HG02970 (cell line): ENCODE results near the gene ALPL.

Source experiments
- ATAC-seq: cut with Tn5 transposase; IDR thresholded peaks from one replicate; pipeline ENCODE4 v1.9.1; 2021; ENCODE audit warnings: mild to moderate bottlenecking, moderate library complexity, moderate number of reproducible peaks; ENCODE audit not compliant: unreplicated experiment, low FRiP score

Gene ALPL

GRCh38 chr1:21614419-21615115 is 105.3 kb downstream of the ALPL start:
- no peak for ATAC-seq

GRCh38 chr1:21616372-21616771 is 107.1 kb downstream of the ALPL start:
- no peak for ATAC-seq

- no peak for ATAC-seq
Measured at GRCh38 chr1:21617126-21617738, 108.0 kb downstream of the ALPL start.

- no peak for ATAC-seq
Measured at GRCh38 chr1:21618059-21618458, 108.8 kb downstream of the ALPL start.

- no peak for ATAC-seq
Measured at GRCh38 chr1:21618561-21619374, 109.5 kb downstream of the ALPL start.

- ATAC-seq, result no peak
Measured at GRCh38 chr1:21619375-21619947, 110.2 kb downstream of the ALPL start.

GRCh38 chr1:21620011-21620410 is 110.8 kb downstream of the ALPL start:
- ATAC-seq, result no peak

- ATAC-seq, result no peak
Measured at GRCh38 chr1:21620496-21620895, 111.3 kb downstream of the ALPL start.

- no peak for ATAC-seq
Measured at GRCh38 chr1:21621051-21621450, 111.8 kb downstream of the ALPL start.

- no peak for ATAC-seq
Measured at GRCh38 chr1:21621761-21622436, 112.7 kb downstream of the ALPL start.

- ATAC-seq, result no peak
Measured at GRCh38 chr1:21622466-21623315, 113.5 kb downstream of the ALPL start.

GRCh38 chr1:21623410-21623961 is 114.3 kb downstream of the ALPL start:
- no peak for ATAC-seq

- no peak for ATAC-seq
Measured at GRCh38 chr1:21624571-21625389, 115.6 kb downstream of the ALPL start.

- ATAC-seq, result no peak
Measured at GRCh38 chr1:21625390-21626190, 116.4 kb downstream of the ALPL start.

GRCh38 chr1:21626921-21627339 is 117.7 kb downstream of the ALPL start:
- no peak for ATAC-seq
